ENCODE measurements around the gene ZFHX3. TPM values are rescaled to one million over a fixed set of nuclear protein-coding genes. Genes with fewer than 3 reads are reported as not detected.

Gene ZFHX3, protein sequence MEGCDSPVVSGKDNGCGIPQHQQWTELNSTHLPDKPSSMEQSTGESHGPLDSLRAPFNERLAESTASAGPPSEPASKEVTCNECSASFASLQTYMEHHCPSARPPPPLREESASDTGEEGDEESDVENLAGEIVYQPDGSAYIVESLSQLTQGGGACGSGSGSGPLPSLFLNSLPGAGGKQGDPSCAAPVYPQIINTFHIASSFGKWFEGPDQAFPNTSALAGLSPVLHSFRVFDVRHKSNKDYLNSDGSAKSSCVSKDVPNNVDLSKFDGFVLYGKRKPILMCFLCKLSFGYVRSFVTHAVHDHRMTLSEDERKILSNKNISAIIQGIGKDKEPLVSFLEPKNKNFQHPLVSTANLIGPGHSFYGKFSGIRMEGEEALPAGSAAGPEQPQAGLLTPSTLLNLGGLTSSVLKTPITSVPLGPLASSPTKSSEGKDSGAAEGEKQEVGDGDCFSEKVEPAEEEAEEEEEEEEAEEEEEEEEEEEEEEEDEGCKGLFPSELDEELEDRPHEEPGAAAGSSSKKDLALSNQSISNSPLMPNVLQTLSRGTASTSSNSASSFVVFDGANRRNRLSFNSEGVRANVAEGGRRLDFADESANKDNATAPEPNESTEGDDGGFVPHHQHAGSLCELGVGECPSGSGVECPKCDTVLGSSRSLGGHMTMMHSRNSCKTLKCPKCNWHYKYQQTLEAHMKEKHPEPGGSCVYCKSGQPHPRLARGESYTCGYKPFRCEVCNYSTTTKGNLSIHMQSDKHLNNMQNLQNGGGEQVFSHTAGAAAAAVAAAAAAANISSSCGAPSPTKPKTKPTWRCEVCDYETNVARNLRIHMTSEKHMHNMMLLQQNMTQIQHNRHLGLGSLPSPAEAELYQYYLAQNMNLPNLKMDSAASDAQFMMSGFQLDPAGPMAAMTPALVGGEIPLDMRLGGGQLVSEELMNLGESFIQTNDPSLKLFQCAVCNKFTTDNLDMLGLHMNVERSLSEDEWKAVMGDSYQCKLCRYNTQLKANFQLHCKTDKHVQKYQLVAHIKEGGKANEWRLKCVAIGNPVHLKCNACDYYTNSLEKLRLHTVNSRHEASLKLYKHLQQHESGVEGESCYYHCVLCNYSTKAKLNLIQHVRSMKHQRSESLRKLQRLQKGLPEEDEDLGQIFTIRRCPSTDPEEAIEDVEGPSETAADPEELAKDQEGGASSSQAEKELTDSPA (N-terminal part only)
- 8.5 to 12.0 TPM (median 11.2 TPM) in 5 replicates for total RNA-seq (2022; extraction: Qiagen RNA extraction)

DNA sequence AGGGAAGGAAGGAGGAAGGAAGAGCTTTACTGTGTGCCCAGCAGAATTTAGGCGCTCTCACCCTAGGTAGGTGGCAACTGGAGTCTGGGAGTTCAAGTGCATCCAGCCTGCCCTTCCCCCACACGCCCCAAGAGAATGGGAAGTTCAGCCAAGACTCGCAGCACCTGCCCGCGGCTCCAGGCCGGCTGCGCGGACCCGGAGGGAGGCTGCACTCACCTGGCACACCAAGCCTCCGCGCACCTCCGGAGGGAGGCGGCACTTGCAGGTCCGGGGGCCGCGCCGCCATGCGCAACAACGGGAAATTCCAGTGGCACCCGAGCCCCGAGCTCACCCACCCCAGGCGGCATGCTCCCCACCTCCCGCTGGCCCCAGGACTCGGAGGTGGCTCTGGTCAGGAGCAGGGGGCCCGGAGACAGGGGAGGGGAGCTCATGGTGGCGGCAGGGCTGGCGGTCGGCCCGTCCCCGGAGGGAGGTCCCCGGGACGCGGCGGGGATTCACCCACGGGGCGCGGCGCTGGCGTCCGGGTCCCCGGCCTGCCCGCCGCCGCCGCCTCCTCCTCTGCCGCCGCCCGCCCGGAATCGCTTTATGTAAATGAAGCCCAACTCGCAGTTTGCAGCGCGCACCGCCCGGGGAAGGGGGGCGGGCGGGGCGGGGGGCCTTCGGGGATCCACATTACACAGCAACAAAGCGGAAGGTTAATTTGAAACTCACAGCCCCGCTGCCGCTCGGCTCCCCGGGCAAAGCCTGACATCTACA lies at the start of gene ZFHX3:
ZFHX3 (minus strand) TSS at position 593 of the 756 bp plus-strand sequence. CDS start 87,983 bp downstream, outside the sequence.

